Measurements from ENCODE around the gene ARHGAP10.
"Not testable (repeated sequence)": the region's sequence is repeated elsewhere in the genome, so short reads cannot be mapped to it uniquely, and the experiment has no call there.

ARHGAP10 gene

DNA sequence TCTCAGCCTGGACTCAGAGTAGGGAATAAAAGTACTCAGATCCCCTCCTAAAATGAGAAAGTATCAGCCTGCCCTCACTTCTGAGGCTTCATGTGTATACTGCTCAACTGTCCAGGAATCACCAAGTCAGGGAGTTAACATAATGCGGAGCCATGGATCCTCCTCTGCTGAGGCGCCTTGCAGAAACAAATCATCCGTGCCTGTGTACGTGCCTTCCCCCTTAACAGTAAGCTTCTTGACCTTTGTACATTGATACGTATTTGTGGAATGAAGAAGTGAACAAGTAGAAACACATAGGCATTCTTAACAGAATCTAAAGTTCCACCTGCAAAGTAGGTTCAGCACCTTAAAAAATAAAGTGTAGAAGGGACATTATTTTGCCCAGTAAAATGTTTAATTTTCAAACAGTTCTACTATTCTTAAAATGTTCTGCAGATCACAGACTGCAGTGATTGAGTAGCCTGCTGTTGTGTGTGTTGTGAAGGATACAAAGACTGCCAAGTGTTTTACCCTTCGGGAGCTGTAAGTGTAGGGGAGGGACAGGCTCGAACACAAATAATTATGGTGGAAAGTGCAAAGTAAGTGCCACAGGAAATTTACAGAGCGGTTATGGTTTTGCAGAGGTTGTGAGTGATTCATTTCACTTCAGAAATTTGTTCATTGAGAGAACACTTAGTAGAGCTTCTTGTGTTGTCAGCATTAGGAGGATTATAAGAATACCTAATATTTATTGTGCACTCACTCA lies 61.9 kb downstream of the ARHGAP10 start:
- no peak for DNase-seq (ENCODE audit: low read depth)

DNA sequence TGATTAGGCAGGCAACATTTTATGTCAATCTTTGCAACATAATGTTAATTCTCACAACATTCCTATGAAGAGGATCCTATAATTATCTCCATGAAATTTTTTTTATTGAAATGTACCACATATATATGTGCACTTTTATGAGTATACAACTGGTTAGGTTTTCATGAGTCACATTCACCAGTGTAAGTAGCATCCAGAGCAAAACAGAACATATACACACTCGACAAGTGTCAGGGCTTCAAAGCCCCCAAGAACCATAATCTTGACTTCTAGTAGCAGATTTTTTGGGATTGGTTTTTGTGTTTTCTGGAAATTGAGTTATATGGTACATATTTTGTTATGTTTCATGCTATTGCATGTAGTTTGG lies 62.4 kb downstream of the ARHGAP10 start:
- DNase-seq (ENCODE audit: low read depth), result no peak

DNA sequence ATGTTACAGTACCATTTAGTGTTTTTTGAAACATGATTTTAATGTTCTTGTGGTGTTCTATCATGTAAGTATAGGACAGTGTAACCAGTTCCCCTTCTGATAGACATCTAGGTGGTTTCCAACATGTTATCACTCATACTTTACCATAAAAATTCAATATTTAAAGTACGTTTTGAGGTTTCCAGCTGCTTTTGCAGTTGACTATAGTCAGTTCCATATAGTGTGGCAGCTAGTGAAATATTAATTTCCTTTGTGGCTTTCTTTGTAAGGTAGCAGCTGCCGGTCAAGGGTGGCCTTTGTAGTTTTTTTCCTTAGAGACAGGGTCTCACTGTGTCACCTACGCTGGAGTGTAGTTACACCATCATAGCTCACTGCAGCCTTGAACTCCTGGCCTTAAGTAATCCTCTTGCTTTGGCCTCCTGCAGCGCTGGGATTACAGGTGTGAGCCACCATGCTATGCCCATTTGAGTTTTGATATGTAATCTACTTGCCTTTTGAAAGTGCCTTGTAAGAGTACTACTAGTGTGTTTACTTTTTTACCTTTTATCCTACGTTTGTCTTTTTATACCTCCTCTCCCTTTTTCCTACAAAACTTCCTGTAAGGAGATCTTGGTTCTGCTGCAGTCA lies 63.0 kb downstream of the ARHGAP10 start:
- no peak for DNase-seq (ENCODE audit: low read depth)

DNA sequence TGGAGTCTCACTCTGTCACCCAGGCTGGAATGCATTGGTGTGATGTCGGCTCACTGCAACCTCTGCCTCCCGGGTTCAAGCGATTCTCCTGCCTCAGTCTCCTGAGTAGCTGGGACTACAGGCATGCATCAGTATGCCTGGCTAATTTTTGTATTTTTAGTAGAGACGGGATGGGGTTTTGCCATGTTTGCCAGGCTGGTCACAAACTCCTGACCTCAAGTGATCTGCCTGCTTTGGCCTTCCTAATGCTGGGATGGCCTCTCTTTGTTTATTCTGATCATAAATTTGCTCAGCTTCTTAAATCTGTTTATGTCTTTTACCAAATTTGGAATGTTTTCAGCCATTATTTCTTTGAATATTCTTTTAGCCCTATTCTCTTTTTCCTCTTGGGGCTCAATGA lies 67.2 kb downstream of the ARHGAP10 start:
- not testable (repeated sequence) for DNase-seq (ENCODE audit: low read depth)

DNA sequence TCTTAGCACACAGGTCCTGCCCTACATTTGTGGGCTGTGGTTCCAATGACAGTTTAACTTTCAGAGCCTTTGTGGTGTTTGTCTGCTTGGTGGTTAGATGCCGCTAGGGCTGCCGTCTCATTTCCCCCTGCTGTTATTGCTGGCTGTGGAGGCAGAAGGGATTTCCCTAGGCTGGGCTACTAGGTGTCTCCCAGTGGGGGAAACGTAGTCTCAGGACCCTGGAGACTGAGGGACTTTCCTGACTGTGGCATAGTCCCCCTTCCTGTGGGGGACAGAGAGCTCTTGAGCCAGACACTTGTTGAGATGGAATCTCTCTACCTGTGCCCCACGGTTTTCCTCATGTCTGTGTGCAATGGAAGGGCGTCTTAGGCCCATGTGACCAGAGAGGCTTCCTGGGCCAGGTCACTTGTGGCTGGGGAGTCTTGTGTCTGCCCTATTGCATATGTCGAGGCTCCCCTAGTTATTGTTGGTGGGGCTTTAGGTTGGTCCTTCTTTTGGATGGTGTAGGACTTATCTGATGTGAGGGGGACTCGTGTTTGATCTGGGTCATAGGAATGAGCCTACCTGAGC lies 68.2 kb downstream of the ARHGAP10 start:
- DNase-seq (ENCODE audit: low read depth), result peak; percentile 55

DNA sequence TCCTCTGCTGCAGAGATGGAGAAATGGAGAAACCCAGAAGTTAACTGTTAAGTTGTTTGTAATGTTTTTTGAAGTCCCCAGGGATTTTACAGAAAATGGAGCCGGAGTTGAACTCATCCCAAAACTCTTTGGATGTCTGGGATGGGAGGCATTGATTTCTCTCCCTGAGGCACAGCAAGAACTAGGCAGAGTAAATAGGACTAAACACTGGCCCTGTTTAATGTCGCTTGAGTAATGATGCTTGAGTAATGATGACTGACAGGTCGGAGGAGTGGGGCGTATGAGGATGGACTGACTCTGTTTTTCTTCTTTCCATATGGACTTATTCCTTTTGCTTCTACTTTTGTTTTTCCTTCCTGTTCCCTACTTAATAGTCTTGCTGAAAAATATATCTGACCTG lies 69.9 kb downstream of the ARHGAP10 start:
- no peak for DNase-seq (ENCODE audit: low read depth)

DNA sequence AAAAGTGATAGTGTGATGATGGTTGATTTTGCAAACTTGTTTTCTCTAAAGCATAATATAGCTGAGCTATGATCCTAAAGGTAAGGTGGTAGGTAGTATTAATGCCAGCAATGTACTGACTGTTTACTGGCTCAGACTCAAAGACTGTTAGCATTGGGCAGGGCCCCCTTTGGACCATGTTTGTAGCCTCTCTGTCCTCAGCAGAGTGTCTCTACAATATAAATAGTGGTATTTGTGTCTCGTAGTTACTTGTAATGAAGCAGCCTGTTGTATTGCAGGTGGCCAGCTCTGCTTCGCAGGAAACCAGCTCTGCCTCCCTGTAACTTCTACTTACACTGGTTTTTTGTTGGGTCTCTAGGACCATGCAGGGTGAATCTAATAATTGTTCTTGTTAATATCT lies 70.5 kb downstream of the ARHGAP10 start:
- DNase-seq (ENCODE audit: low read depth), result no peak

DNA sequence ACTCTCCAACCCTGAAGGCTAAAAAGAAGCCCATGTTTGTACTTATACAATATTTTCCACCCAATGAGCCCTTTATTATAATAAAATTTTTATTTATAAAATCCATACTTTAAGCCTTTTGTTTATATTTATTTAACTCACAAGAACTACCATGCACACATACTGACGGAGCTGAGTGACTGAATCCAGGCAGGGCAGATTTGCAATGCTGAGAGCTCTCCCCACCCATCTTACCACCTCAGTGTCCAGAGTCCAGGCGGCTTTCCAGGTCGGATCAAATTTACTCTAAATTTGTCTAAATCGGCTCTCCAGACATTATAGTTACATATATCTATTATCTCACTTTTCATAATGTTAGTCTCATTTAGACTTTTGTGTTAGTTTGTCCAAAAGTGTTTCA lies 74.1 kb downstream of the ARHGAP10 start:
- no peak for DNase-seq (ENCODE audit: low read depth)

DNA sequence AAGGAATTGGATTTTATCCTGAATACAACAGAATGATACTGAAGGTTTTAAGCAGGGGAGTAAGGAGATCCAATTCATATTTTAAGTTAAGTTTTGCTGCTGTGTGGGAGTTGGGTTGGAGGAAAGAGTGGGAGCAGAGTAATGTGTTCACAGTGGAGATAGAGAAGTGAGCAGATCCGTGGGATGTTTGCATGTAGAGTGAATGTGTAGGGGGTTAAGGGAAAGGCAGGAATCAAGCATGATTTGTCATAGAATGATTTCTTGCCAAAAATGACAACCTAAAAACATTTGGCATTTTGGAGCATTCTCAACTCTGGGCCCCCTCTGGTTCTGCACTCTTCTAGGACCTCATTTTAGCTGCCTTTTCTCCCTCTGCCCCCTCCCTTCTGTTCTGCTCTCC lies 76.6 kb downstream of the ARHGAP10 start:
- DNase-seq (ENCODE audit: low read depth), result no peak

DNA sequence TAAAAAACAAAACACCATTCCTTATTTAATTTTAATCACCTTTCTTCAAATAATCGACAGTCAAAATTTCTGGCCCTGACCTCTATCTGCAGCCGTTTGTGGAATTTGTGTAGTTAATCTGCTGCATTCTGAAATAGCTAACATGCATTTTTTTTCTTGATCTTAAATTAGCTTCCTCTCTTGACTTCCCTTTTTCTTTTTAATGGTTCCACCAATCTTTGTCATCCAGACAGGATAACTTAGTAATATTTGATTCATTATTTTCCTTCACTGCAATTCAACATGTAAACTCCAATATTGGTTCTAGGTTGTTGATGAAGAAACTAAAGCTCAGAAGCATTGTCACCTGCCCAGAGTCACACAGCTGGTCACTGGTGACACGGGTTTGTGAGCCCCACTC lies 77.3 kb downstream of the ARHGAP10 start:
- no peak for DNase-seq (ENCODE audit: low read depth)

DNA sequence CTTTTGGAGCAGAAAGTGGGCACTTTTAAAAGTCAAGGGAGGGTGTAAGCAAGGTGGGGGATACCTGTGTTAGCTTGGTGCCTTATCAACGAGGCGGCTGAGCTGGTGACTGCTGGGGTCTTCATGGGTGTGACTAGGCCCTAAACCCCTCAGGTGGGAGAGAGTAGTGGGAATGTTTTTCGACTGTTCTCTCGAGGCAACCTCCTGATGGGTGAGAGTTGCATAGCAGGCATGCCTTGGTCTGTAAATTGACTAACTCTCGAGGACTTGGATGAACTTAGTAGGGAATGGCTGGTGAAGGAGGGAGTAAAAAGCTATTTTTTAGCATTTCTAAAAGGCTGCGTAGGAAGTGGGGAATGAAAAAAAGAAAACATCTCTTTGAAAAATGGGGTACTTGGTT lies 80.0 kb downstream of the ARHGAP10 start:
- no peak for DNase-seq (ENCODE audit: low read depth)

DNA sequence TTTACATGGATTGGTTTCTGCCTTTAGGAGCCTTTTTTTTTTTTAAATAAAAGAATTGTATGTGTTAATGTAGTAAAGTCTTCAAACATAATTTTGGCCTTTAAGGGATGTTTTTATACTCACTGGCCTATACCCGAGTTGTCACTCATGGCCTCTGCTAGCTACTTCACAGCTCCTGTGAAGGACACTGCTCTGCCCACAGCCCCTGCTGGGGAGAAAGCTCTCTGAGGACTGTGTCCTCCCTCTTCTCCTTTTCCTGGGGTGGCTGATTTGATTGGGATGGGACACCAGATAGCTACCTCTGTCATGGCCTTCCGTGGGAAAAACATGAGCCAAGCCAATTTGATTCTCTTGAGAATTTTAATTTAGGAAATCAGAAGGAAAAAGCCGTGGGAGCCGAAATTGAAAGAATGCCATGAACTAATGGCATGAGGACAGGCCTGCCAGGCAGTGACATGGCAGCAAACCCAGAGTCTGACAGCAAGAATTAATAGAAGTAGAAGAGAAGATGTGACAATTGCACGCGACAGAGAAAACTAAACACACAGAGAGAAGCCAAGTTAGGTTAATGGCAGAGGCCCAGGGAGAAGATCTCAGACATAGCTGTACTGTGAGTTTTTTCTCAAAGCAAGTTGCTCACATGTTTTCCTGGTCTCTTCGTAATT lies 81.4 kb downstream of the ARHGAP10 start:
- DNase-seq (ENCODE audit: low read depth), result no peak

DNA sequence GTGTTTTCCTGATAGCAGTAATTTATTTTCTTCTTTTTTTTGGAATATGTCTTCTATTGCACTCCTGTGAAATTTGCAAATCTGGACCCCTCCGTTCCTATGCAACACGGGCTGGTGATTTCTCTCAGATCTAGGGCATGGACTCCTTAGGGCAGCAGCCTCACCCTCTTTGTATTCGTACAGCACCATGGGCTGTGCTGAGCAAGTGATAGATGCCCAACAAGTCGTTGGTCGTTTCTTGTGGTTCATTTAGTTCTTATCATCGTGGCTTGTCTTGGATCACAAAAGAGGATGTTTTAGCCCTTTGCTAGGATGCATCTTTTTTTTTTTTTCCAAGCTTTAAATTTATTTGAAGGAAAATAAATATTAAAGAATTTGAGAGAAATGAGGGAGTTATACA lies 82.1 kb downstream of the ARHGAP10 start:
- no peak for DNase-seq (ENCODE audit: low read depth)

DNA sequence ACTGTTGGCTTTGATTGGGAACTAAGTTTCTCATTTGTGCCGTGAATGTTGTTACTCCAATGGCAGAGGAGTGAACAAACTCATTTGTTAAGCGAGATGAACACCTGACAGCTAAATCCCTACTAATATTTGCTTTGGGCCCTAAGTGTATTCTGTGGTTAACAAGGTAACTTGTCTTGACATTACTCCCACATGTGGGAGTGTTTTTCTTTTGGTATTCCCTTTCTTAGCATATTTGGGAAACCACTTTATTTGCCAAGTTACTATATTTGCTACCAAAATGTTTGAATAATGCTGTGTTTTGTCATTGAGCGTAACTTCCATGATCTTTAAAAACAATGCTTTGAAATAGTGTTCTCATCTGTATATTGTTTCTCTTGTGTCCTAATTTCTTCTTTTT lies 82.5 kb downstream of the ARHGAP10 start:
- no peak for DNase-seq (ENCODE audit: low read depth)

DNA sequence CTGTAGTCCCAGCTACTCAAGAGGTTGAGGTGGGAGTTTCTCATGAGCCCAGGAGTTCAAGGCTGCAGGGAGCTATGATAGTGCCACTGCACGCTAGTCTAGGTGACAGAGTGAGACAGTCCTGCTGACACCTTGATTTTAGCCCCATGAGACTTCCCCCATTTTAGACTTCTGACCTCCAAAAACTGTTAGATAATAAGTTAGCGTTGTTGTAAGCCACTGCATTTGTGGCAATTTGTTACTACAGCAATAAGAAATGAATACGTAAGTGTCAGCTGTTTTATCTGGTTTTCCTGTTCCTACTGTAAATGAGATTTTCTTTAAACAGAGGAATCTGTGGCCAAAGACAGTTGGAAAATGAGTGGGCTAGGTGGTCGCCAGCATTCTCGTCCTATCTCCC lies 83.9 kb downstream of the ARHGAP10 start:
- DNase-seq (ENCODE audit: low read depth), result no peak

DNA sequence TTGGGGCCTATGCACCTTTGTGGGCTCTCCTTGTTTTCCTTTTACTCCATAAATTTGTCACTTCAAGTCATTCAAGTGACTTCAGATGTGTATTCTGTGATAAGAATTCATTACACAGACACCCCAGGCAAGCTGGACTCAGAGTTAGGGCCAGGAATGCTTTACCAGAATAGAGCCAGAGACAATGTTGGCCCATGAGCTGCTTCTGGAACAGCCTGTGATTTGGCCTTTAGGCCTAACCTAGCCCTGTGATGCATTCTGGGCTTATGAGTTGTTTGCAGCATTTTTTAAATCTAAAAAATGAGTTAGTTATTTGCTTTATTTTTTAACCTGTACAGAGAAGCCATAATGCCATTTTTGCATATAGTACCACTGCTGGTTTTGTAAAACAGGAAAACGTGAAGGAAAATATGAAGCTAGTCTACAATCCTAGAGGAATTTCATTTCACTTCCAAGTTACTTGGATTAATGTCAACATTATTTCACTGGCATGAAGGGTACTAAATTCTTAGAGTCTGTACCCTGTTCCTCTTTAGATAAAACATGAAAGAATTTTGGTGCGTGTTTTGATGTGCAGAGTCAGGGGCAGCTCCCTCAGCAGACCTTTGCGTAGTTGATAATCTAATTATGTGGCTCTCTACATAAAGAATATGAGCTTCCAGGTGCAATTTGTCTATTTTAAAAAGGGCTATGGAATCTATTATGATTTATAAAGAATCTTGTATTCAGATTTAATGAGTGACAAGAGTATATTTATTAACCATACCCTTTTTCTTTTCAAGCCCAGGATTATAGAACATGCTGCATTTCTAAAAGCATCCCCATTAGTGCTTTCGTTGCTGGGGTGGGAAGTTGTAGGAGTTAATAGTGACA lies 84.7 kb downstream of the ARHGAP10 start:
- DNase-seq (ENCODE audit: low read depth), result no peak

DNA sequence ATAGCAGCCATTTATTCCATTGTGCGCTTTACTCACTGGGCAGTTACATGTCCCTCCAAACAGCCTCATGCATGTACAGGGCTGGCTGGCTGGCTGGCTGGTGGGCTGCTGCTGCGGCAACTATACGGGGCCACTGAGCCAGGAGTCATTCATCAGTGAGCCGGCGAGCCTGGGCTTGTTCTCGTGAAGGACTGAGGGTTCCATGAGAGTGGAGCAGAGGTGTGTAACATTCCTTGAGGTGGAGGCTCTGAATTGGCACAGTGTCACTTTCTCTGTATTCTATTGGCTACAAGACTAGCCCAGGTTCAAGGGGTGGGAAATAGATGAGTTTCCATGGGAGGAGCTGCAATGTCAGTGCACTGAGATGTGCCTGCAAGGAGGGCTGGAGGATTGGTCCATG lies 89.1 kb downstream of the ARHGAP10 start:
- no peak for DNase-seq (ENCODE audit: low read depth)

DNA sequence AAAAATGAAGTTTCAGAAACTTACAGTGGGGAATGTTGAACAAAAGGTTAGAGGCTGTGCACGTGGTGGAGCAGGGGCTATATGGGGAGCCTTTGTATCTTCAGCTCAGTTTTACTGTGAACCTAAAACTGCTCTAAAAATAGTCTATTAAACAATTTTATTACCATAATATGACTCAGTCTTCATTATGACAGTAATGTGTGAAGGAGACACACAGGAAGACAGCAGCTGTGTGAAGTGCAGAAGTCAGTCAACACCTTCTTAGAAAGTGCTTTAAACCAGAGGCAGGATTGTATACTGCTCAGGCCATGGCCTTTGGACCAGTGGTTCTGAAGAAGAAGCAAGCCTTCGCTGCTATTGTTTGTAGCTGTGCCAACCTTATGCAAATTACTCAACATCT lies 89.7 kb downstream of the ARHGAP10 start:
- no peak for DNase-seq (ENCODE audit: low read depth)

DNA sequence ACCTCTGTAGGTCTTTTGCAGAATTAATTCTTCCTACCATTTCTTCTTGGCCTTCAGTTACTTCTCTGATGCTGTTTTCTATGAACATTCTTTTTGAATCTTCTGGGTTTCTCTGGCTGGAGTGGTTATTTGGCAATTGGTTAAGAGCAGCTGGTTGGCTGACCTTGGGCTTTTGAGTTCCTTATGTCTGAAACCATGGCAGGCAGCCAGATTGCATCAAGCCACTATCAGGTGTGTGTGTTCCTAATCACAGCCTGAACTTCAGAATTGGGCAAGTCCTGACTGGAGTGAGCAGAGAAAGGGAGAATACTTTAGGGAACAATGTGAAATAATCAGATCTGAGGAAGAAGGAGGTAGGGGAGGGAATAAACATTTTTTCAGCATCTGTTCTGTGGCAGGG lies 90.2 kb downstream of the ARHGAP10 start:
- no peak for DNase-seq (ENCODE audit: low read depth)

DNA sequence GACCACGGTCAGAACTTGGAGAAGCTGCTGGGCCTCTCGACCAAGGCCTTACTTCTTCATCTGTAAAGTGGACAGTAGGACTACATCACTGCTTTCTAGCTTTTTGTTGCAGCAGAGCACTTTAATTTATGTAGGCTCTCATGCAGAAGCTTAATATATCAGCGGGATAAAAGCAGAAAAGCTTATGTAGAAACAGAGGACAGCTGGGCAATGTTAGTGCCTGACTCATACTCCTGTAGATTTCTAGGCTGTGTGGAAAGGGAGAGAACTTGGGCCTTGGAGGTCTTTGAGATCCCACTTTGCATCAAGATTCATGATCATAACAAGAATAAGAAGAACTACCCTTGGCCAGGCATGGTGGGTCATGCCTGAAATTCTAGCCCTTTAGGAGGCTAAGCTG lies 91.2 kb downstream of the ARHGAP10 start:
- DNase-seq (ENCODE audit: low read depth), result no peak

DNA sequence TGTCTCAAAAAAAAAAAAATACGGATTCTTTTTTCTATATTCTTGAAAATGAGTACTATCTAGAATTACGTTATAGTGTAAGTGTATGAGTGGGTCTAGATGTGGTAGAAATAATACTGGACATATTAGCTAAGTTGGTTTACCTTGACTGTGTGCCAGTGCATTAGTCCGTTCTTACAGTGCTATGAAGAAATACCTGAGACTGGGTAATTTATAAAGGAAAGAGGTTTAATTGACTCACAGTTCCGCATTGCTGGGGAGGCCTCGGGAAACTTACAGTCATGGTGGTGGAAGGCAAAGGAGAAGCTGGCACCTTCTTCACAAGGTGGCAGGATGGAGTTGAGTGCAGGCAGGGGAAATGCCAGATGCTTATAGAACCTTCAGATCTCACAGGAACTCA lies 92.4 kb downstream of the ARHGAP10 start:
- DNase-seq (ENCODE audit: low read depth), result no peak

DNA sequence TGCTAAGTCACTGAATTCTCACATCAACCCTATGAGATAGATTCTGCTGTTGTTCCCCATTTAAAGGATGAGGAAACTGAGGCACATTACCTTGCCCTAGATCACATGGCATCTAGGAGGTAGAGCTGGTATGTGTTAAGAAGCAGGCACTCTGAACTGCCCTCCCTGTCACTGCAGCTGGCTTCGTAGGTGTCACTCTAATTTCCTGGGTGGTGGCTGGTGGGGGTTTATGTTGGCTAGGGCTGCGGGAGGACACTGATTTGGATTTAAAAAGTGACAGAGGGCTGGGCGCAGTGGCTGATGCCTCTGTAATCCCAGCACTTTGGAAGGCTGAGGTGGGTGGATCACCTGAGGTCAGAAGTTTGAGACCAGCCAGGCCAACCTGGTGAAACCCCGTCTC lies 93.0 kb downstream of the ARHGAP10 start:
- DNase-seq (ENCODE audit: low read depth), result no peak

All from T-helper 22 cell (primary cell).